Measurements from ENCODE around the gene PLCG1.

The PLCG1 gene

DNA sequence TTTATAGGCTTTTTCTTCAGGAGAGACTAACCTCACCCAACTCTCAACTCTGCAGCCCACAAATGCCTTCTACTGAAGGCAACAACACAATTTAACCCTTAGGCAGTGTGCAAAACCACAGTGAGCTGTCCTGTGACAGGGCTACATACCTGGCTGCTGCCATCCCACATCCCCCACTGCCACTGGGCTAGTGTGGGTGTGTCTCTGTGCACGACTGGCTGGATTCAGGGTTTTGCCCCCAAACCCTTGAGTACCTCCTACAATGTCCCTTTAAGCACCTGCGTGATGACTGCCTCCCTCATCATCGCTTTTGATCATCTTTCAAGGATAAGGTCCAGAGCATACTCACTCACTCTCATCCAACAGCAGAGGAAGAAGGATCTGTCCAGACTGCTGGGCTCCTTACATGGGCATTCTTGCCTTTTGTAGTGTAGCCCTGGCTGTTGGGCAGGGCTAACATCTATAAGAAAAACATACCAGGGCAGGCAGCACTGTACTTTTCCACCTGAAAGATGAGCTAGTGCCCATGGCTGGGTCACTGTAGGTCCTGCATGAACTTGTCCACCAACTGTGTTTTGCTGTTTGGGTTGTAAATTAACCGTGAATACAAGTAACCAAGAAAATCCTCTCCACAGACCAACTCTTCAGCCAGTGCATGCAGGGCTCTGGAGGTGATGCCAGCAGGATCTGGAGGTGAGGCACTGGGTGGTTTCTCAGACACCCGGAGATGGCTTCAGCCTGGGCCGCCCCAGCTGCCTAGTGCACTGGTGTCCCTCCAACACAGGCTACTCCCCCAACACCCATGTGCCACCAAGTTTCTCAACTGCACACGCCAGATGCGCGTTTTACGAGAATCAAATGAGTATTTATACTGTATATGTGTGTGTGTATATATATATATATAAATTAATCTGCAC lies 45.2 kb downstream of the PLCG1 start:
- DNase-seq, result no peak

DNA sequence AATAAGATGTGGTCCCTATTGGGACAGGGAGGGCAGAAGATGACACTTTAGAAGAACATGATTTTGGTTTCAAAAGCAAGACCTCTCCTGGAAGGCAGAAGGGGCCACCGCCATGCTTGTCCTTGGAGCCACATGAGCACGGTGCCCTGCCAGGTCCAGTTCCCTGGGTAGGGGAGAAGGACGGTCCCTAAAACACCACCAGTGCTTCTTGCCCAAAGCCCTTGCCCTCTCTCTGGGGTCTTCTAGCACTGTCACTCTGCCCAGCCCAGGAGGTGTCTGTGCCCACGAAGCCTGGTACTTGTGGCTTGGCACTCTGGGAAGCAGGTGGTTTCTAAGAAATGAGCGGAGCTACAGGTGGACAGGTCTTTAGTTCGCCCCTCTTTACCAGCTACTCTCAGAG lies 46.0 kb downstream of the PLCG1 start:
- DNase-seq, result no peak

DNA sequence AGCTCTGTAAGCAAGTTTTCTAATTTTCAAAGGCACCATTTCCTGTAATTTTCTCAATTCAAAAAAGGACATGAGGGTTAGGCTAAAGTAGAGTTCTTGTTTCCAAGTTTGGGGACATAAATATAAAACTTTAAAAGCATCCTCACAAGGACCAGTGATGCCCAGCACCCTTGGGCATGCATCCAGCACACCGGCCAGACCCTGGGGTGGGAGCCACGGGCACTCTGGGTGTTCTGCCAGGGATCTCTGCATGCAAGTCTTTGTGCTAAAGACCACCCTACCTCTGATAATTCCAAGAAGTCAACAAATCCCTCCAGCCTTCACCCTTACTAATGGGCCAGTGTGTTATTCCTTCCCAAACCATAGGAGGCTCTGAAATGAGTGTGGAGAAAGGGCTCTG lies 46.5 kb downstream of the PLCG1 start:
- no peak for DNase-seq

GRCh38 chr20:41185013-41185757 lies 47.8 kb downstream of the PLCG1 start:
- no peak for DNase-seq

GRCh38 chr20:41187668-41188067 lies 50.3 kb downstream of the PLCG1 start:
- DNase-seq, result no peak

- DNase-seq, result no peak
Observed at GRCh38 chr20:41191562-41192500, 54.5 kb downstream of the PLCG1 start.

- DNase-seq, result no peak
Observed at GRCh38 chr20:41192575-41192974, 55.2 kb downstream of the PLCG1 start.

GRCh38 chr20:41196653-41197225 lies 59.4 kb downstream of the PLCG1 start:
- DNase-seq, result no peak

- DNase-seq, result no peak
Observed at GRCh38 chr20:41198443-41198842, 61.1 kb downstream of the PLCG1 start.

GRCh38 chr20:41200446-41201202 lies 63.3 kb downstream of the PLCG1 start:
- no peak for DNase-seq

DNA sequence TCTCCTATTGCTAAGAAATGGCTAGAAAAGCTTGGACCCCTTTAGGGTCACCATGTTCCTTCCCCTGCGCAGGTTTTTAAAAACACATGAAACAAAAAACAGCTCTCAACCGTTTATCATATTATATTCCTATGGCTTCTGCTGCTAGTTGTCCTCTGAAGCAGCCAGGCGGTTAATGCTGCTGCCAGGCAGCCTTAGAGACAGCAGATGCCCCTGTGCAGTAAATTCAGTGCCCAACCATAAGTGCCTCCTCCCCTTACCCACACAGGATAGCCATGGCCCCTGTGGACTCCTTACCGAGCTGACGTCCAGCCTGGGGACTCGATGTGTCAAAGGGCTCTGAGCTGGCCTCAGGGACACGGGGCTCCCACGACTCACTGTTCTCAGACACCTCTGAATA lies 64.4 kb downstream of the PLCG1 start:
- DNase-seq, result no peak

DNA sequence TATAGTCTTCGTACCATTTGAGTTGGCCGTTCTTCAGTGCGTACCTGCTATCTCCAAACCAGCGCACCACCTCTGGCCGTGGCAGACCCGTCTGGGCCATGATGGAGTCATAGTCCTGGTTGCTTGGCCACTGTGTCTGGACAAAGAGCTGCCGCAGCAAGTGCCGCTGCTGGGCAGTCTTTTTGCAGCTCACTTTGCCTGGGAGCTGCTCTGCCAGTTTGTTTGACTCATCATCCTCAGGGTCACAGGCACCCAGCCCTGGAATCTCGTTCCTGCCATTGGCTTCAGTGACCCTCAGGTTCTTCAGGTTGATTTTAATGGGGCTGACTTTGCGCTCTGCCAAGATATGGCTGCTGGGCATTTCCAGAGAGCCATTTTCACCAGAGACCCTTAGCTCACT lies 65.1 kb downstream of the PLCG1 start:
- DNase-seq, result no peak

DNA sequence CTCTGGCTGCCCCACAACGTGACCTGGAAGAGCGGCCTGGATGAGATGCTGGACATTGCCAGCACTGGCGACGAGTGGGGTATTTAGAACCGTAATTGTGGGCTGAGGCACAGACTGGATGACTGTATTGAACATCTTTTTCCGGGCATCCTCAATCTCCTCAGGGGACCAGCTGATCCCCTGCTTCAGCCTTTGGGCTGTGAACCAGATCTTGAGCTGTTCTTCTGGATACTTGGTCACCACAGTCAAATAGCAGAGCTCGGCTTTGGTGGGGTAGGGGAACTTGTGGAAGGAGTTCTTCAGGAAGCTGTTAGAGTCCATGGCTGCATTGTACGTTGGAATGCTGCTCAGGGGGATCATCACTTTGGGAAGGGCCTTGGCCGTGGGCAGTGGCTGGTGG lies 66.3 kb downstream of the PLCG1 start:
- no peak for DNase-seq

DNA sequence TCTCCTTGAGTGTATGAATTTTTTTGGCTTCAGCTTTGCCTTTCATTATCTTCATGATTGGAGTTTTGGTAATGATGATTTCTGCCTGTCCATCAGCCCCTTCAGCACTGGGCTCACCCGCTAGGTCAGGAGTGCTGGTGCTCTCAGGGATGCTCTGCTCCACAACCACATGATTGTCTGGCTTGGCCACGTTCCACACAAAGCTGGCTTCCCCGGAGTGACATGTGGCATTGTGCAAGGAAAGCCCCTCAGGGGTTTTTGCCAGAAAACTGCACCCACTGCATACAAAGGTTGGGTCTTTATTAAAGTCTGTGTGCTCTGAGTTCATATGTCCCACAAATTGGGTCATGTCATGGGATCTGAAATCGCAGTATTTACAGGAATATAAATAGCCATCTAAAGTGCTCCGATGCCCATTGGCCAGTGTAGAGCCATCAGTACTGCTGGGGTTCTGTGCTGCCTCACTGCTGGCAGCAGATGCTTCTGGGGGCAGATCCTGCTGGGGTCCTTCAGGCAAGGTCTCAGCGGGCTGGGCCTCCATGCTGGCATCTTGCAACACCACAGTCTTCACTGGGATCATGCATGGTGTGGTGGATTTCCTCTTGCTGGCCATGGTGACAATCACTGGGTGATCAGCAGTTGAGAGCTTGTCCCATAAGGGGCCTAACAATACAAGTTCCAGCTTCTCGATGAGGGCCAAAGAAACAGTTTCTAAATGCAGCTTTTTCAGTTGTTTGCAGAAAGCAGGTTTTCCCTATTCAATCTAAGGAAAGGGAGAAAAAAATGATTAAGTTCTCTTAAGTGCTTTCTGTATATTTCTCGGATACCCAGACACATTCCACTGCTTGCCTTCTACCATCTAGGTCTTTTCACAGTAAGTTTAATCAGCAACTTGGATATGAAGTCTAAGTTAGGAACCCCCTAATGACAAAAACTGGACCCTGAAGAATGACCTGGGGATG lies 67.2 kb downstream of the PLCG1 start:
- DNase-seq, result no peak

DNA sequence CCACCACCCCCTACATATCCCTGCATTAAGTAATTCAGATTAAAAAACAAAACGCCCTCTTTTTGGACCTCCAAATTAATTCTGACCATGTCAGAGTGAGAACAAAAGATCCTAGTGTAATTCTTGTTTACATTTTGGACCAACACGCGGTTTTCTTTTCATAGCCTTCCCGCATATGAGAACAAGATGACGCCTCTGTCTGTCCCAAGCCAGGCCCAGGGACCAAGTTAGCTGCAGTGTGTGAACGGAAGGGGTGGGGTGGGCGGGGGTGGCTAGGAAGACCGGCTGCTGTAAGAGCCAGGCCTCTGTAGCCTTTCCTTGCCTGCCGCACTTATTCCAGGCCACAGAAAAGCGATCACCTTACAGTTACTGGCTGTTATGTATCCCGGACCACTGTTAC lies 68.0 kb downstream of the PLCG1 start:
- no peak for DNase-seq

DNA sequence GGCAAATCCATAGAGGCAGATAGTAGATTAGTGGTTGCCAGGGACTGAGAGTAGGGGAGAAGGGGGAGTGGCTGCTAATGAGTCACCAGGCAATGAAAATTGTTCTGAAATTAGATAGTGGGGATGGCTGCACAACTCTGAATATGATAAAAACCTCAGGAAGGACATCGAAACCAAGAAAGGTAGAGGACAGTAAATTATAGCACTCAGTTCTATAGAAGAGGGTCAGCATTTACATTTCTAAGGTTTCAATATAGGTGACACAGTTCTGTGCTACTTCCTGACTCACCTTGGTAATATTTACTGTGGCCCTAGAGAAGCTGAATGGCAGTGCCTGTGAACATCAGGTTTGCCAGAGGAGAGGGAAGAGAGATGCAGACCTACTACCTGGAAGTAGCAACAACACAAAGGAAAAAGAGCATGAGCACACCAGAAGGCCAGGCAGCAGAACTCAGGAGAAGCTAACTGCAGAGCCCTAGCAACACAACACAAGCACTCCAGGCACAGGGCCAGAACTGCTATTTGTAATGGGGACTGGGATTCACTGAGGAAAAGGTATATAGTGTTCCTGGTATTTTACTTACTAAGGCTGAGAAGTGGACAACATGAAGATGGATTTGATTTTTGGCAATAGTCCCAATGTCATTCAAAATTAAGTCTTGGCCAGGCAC lies 75.9 kb downstream of the PLCG1 start:
- no peak for DNase-seq

GRCh38 chr20:41214202-41214601 lies 76.9 kb downstream of the PLCG1 start:
- no peak for DNase-seq

- DNase-seq, result no peak
Observed at GRCh38 chr20:41214666-41215065, 77.3 kb downstream of the PLCG1 start.

DNA sequence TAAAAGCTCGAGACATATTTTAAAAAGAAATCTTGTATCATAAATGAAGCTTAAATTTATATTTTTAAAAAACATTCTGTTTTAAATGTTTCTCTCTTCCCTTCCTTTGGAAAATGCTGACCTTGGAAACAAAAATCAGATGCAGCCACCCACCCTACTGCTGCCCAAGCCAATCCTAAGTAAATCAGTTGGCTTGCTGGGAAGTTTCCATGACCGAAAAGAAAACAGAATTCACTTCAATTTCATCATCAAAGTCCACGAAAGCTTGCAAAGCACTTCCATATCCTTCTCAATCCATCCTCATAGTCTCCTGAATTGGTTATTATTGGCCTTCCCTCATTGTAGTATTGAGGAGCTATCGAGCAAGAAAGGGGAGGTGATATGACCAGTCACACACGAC lies 80.1 kb downstream of the PLCG1 start:
- DNase-seq, result no peak

GRCh38 chr20:41218466-41218865 lies 81.1 kb downstream of the PLCG1 start:
- DNase-seq, result no peak

Data from T1000 (cell line).